Dendritic cell treated with granulocyte-macrophage colony-stimulating factor and Interleukin-4, amounts not matched to agents 40 ng/mL and 50 ng/mL, for 4 days (primary cell): ENCODE results near the gene RARG.
A peak's percentile ranks its signal among the peaks of the same experiment; 100 is the strongest.
"Not testable (repeated sequence)": the region's sequence is repeated elsewhere in the genome, so short reads cannot be mapped to it uniquely, and the experiment has no call there.

ENCODE experiments used
- H3K27ac Mint-ChIP-seq: one replicate; pipeline ENCODE4 v1.8.0; 2022; ENCODE audit warnings: mild to moderate bottlenecking, mixed read lengths
- H3K27me3 Mint-ChIP-seq: one replicate; pipeline ENCODE4 v1.8.0; 2022; ENCODE audit warnings: mild to moderate bottlenecking, mixed read lengths
- H3K36me3 Mint-ChIP-seq: one replicate; pipeline ENCODE4 v1.8.0; 2022; ENCODE audit warnings: low read depth, mixed read lengths
- H3K4me1 Mint-ChIP-seq: one replicate; pipeline ENCODE4 v1.8.0; 2022; ENCODE audit warnings: low read depth, mixed read lengths
- H3K4me3 Mint-ChIP-seq: one replicate; pipeline ENCODE4 v1.8.0; 2022; ENCODE audit warnings: mild to moderate bottlenecking, moderate library complexity, mixed read lengths
- H3K9me3 Mint-ChIP-seq: one replicate; pipeline ENCODE4 v1.8.0; 2022; ENCODE audit warnings: mixed read lengths
- intact Hi-C: fragments of 100-400 bp; cut with micrococcal nuclease; formaldehyde crosslinking; loops from one replicate; pipeline ENCODE4 v1.15.0; 2022

The RARG gene

DNA sequence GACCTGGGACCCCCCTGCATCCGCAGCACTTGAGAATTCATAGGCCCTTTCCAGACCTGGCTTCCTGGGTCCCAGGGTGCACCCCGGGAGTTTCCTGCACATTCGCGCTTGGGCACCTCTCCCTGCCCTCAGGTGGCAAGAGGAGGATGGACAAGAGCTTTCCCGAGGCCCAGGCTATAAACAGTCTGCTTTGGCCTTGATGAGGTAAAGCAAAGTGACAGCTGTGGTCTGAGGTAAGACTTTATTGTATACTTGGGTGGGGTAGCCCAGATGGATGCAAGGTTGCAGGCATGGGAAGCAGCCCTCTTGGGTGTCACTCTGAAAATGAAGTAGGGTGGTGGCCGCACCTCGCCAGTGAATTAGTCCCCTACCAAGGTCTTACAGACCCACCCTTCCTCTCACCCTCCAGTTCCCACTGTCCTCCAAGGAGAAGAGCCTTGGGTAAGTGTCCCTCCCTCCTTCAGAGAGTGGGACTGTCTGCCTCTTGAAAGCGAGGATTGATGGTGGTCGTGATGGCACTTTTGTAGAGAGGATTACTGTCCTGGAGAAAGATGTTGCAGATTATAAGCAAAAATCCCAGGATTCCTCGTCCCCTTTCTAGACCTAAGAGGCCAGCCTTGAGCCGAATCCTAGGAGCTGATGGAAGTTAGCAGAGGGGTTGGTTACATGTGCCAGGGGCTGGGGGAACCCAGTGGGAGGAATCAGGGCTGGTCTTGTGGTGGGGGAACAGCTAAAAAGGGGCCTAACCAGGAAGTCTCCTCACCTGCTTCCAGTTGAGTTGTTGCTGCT, 40.7 kb downstream of the RARG start:
- Mint-ChIP-seq H3K36me3 (peaks cover 88% of the 10 kb centered on the region), H3K27me3 (no peaks in the 10 kb centered on the region), H3K9me3 (no peaks in the 10 kb centered on the region), H3K4me3 (no peak overlapping the region), H3K4me1 (peaks cover 9% of the 10 kb centered on the region), H3K27ac (no peak overlapping the region)
- intact Hi-C loops: no loop called here

DNA sequence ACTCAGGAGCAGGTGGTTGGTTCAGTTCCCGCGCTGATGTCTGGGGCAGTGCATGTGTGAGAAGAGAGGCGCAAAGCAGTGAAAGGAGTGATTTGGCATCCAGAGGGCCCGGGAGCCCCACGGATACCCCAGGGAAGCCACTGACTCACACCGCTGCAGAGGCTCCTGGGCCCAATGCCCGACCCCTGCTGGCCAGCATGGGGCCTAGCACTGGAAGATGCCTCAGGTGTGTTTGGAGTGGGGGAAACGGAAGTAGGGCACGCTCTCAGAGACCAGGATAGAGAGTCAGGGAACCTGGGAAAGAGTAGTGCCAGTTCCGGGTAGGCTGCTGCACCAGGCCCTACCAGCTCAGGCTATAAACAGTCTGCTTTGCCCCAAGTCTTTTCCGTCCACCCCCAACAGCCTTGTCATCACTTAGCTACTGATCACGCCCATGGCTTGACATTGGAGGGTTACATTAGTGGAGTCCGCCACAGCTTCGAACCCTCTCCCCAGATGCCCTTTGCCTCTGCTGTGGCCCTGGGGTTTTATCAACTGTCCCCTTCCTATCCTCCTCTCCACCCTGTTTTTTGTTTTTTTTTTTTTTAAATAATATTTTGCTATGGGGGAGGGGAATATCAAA, 41.8 kb downstream of the RARG start:
- H3K36me3 Mint-ChIP-seq: peaks cover 92% of the 10 kb centered on the region
- H3K27me3 Mint-ChIP-seq: no peaks in the 10 kb centered on the region
- no peak overlapping the region for H3K4me3 Mint-ChIP-seq
- no peak overlapping the region for H3K27ac Mint-ChIP-seq
- intact Hi-C loops: no loop called here
- peaks cover 9% of the 10 kb centered on the region for H3K4me1 Mint-ChIP-seq
- H3K9me3 Mint-ChIP-seq: no peaks in the 10 kb centered on the region

DNA sequence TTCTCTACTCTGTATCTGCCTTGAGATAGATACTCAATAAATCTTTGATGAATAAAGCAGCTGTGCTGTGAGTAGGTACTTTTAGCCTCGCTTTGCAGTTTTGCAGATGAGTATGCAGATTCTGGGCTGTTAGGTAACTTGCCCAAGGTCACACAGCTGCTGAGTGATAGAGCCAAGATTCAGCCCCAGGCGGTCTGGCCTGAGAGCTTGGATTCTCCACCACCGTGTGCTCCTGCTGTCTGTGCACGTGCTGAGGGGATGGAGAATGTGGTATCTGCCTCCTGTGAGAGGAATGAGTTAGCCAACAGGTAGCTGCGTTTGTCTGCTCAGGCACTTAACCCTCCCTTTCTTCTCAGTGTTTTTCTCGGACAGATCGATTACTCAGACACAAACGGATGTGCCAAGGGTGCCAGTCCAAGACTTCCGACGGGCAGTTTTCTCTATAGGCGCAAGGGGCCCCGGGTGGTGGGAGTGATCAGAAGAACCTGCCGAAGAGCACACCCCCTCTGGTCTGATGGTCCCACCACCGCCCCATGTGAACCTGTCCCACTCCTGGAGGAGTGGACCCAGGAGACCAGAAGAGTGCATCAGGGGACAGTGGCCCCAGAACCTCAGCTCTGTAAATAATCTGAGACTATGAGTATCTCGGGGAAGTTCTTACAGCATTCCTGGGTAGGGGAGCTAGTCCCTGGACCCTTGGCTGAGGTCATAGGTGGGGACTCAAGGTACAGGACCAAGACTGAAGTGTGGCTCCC, 44.7 kb downstream of the RARG start:
- Mint-ChIP-seq H3K4me1 (peaks cover 35% of the 10 kb centered on the region), H3K4me3 (no peak overlapping the region), H3K27me3 (no peaks in the 10 kb centered on the region), H3K36me3 (peaks cover 90% of the 10 kb centered on the region), H3K9me3 (no peaks in the 10 kb centered on the region), H3K27ac (no peak overlapping the region)
- intact Hi-C loops: no loop called here

DNA sequence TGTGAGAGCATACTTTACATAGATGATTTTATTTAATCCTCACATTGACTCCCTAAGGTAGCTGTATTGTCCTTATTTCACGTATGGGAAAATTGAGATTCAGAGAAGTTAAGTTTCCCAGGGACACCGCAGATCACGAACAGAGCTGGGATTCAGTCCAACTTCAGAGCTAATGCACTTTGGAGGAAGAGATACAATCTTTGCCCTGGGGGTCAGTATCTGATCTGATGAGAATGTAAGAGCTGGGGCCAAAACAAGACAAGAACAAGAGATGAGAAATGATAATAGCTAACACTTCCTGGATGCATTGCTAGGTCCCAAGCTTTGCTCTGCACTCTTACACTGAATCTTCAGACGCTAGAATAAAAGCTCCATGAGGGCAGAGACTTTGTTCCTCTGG, 45.3 kb downstream of the RARG start:
- Mint-ChIP-seq H3K27ac (no peak overlapping the region), H3K9me3 (no peaks in the 10 kb centered on the region), H3K4me1 (peaks cover 41% of the 10 kb centered on the region), H3K36me3 (peaks cover 90% of the 10 kb centered on the region), H3K4me3 (no peak overlapping the region), H3K27me3 (no peaks in the 10 kb centered on the region)
- intact Hi-C loops: no loop called here

DNA sequence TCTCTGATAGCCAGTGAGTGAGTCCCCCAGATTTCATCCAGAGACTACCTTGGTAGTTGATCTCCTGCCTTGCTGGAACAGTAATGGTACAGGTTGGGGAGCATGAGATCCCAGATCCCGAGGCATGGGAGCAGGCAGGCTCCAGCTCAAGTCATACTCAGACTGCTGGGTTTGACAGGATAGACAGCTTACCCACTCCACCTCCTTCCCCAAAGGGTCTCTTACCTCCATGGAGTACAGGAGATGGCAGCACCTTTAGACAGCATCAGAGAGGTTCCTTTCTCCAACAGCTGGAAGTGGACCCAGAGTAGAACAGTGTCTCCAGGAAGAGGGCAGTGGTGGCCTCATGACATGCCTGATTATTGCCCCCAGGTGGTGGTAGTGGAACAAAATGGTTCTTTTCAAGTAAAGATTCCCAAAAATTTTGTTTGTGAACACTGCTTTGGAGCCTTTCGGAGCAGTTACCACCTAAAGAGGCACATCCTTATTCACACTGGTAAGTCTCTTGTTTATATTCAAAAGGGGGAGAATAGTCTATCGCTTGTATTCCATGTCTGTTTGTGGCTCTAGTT, 46.3 kb downstream of the RARG start:
- H3K27ac Mint-ChIP-seq: no peak overlapping the region
- intact Hi-C loops: no loop called here
- no peaks in the 10 kb centered on the region for H3K27me3 Mint-ChIP-seq

DNA sequence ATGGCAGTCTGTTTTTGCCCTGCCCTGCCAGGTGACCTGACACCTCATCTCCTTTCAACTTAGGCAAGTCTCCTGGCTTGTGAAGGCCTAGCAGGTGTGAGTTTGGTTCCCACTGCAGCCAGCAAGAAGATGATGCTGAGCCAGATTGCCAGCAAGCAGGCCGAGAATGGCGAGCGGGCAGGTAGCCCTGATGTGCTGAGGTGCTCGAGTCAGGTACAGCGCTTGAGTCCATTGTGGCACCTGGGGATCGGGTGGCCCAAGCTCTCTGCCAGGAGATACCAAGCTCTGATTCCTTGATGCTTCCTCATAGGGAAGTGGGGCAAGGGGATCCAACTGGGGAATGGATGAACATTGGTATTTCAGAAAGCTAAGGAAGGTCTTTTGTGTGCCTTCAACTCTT, 47.2 kb downstream of the RARG start:
- no peak overlapping the region for H3K4me3 Mint-ChIP-seq
- H3K9me3 Mint-ChIP-seq: no peaks in the 10 kb centered on the region
- no peaks in the 10 kb centered on the region for H3K27me3 Mint-ChIP-seq
- H3K27ac Mint-ChIP-seq: no peak overlapping the region
- intact Hi-C loops: no loop called here
- peaks cover 86% of the 10 kb centered on the region for H3K36me3 Mint-ChIP-seq
- H3K4me1 Mint-ChIP-seq: peaks cover 51% of the 10 kb centered on the region

More for the DNA sequence above, 46.3 kb downstream of the RARG start:
- Mint-ChIP-seq H3K4me1 (peaks cover 49% of the 10 kb centered on the region), H3K4me3 (no peak overlapping the region), H3K9me3 (no peaks in the 10 kb centered on the region), H3K36me3 (peaks cover 89% of the 10 kb centered on the region)

DNA sequence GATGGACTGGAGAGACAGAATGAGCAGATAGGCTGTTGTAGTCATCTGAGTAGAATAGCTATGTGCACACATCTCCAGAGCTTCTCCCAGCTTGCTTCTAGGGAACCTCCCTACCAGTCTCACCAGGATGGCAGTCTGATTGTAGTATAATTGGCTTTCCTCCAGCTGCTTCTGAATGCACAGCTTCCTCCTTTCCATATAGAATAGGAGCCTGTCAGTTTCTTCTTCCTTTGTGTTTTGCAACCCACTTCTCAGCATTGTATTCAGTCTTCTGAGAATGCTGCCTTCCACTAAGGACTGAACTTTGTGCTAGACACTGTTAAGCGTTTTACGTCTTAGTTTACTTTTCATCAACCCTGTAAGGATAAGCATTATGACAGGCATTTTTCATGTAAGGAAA, 49.1 kb downstream of the RARG start:
- intact Hi-C loops: no loop called here
- Mint-ChIP-seq H3K4me1 (peaks cover 61% of the 10 kb centered on the region), H3K36me3 (peaks cover 68% of the 10 kb centered on the region), H3K9me3 (no peaks in the 10 kb centered on the region), H3K27ac (peak overlapping the region; percentile 84), H3K27me3 (no peaks in the 10 kb centered on the region), H3K4me3 (peak overlapping the region; percentile 13)

DNA sequence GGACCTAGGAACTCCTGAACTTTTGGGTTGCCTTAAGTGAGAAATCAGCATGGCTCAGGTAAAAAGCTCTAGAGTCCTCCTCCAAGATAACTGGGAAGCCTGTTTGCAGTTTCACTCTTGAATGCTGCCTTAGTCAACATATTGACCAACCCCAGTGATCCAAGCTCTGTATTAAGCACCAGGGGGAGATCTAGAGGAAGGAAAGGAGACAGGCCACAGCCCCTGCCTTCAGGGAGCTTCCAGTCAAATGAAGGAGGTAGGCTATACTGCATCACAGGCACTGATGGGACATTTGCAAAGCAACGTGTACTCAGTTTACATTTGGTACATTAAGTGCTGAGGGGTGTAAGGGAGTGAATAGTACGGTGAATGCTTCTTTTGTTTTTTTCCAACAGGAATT, 50.1 kb downstream of the RARG start:
- Mint-ChIP-seq H3K36me3 (peaks cover 59% of the 10 kb centered on the region), H3K4me3 (peak overlapping the region; percentile 86), H3K4me1 (peaks cover 52% of the 10 kb centered on the region), H3K27me3 (no peaks in the 10 kb centered on the region), H3K9me3 (no peaks in the 10 kb centered on the region), H3K27ac (peak overlapping the region; percentile 84)
- intact Hi-C loops: no loop called here

DNA sequence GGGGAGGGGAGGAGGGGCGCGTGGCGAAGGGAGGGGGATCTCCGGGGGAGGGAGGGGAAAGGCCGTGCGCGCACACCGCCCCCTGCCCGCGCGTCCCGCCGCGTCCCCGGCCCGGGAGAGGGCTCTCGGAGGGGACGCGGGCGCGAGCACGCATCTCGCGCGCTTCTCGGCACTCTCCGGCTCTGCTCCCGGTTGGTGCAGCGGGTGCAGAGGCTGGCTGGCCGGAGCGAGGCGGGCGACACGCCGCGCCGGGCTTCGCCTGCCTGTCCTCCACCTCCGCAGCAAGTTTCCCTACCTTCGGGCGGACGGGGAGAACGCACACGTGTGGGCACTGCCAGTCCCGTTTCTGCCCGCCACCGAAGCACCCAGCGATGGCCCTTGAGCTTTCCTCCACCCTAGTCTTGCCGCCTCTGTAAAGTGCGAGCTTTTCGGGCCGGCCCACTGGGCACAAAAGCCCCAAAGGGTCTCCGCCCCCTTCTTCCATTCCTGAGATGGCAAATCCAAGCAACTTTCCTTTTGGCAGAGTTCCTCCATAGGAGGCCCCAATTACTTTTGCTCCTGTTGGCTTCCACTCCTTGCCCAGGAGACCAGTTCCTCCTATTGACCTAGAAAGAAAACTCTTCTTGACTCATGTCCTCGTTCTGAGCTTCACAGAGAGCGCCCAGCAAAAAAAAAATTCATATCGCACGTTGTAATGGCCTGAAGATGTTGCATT, 50.9 kb downstream of the RARG start:
- peak overlapping the region; percentile 86 for H3K4me3 Mint-ChIP-seq
- H3K27me3 Mint-ChIP-seq: no peaks in the 10 kb centered on the region
- no peaks in the 10 kb centered on the region for H3K9me3 Mint-ChIP-seq
- peaks cover 52% of the 10 kb centered on the region for H3K4me1 Mint-ChIP-seq
- H3K36me3 Mint-ChIP-seq: peaks cover 50% of the 10 kb centered on the region
- intact Hi-C loops: no loop called here
- H3K27ac Mint-ChIP-seq: peak overlapping the region; percentile 84

DNA sequence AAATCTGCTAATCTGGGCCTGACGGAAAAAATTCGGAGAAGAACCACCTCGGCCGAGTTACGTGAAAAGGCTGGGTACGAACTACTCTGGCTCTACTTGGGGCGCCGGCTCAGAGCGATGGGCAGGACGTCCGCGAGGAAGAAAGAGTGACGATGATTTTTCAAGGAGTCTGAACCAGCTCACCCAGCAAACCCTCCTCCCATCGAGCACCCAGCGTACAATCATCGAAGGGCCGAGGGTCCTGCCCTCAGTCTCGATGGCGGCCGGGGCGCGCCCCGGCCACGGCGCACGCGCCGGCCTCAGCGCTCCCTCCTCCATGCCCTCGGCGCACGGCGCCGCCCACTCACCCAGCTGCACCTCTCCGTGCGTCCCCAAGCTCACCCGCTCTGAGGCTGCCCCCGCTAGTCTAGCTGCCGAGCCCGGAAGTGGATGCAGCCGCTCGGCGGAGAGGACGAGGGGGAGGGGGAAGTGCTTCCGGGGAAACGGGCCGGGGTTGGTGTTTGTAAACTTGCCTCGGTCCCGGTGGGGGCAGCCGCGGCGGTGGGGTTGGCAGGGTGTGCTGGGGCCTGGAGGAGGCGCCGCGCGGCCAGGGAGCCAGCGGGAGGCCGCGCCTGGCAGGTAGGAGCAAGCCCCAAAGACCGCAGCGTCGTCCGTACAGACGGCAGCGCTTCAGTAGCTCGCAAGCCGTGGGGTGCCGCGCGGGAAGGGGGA, 51.6 kb downstream of the RARG start, which contains the start of the genes CSAD and ZNF740:
Gene CSAD, minus strand, starts transcription at position 706 of the 711 bp plus-strand sequence. CDS start 7,455 bp downstream, outside the sequence.
Gene ZNF740, plus strand, starts transcription at position 503 of the 711 bp plus-strand sequence. CDS start 1,262 bp downstream, outside the sequence.
- Mint-ChIP-seq H3K4me1 (peaks cover 52% of the 10 kb centered on the region), H3K4me3 (peak within 1 kb of the TSS; percentile 86), H3K27ac (peak within 1 kb of the TSS; percentile 84), H3K36me3 (peaks cover 43% of the 10 kb centered on the region), H3K9me3 (no peaks in the 10 kb centered on the region), H3K27me3 (no peaks in the 10 kb centered on the region)
- intact Hi-C loops: no loop called here

DNA sequence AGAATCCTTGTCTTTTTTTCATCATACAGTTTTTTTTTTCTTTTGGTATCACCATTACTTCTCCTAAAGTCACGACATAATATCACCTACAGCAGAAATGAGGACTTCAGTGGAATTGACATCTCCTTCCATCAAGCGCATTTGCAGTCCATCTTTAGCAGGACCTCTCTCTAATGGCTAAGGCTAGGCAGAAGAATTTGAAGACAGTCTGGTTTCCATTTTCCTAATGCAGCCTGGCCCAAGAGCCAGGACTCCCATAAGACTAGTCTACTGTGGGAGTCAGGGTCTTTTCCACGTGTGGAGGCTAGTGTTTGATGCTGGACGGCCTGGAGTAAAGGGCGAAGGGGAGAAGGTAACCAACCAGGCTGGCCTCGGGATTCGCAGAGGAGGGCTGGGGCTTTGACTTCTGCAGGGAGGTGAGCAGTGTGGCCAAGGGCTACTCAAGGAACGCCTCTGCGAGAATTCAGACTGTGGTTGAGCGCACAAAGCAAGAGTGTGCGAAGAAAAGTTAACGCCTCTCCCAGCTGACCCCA, 52.3 kb downstream of the RARG start:
- H3K27ac Mint-ChIP-seq: peak overlapping the region; percentile 84
- peaks cover 53% of the 10 kb centered on the region for H3K4me1 Mint-ChIP-seq
- peak overlapping the region; percentile 86 for H3K4me3 Mint-ChIP-seq
- H3K9me3 Mint-ChIP-seq: no peaks in the 10 kb centered on the region
- intact Hi-C loops: no loop called here
- peaks cover 37% of the 10 kb centered on the region for H3K36me3 Mint-ChIP-seq
- H3K27me3 Mint-ChIP-seq: no peaks in the 10 kb centered on the region

DNA sequence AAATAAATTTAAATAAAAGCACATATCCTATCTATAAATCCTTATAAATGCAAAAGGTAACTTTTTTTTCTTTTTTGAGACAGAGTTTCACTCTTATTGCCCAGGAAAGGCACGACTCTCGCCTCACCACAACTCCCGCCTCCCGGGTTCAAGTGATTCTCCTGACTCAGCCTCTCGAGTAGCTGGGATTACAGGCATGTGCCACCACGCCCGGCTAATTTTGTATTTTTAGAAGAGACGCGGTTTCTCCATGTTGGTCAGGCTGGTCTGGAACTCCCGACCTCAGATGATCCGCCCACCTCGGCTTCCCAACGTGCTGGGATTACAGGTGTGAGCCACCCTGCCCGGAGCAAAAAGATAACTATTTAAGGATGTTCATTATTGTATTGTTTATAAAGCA, 53.2 kb downstream of the RARG start:
- H3K9me3 Mint-ChIP-seq, H3K4me3 Mint-ChIP-seq, H3K27me3 Mint-ChIP-seq, intact Hi-C loops: not testable (repeated sequence)
- peaks cover 27% of the 10 kb centered on the region for H3K36me3 Mint-ChIP-seq
- H3K4me1 Mint-ChIP-seq: peaks cover 45% of the 10 kb centered on the region
- peak overlapping the region; percentile 84 for H3K27ac Mint-ChIP-seq

DNA sequence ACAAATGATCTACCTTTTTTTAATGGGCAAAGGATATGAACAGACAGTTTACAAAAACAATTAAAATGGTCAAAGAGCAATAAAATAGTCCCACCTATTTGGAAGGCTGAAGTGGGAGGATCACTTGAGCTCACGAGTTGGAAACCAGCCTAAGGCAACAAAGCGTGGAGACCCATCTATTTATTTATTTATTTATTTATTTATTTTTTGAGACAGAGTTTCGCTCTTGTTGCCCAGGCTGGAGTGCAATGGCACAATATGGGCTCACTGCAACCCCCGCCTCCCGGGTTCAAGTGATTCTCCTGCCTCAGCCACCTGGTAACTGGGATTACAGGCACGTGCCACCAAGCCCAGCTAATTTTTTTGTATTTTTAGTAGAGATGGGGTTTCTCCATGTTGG, 54.6 kb downstream of the RARG start:
- H3K4me3 Mint-ChIP-seq, H3K27ac Mint-ChIP-seq, H3K9me3 Mint-ChIP-seq, intact Hi-C loops, H3K27me3 Mint-ChIP-seq: not testable (repeated sequence)
- peaks cover 29% of the 10 kb centered on the region for H3K36me3 Mint-ChIP-seq
- H3K4me1 Mint-ChIP-seq: peaks cover 34% of the 10 kb centered on the region
